ENCODE data around the gene OR1I1.

OR1I1 gene

DNA sequence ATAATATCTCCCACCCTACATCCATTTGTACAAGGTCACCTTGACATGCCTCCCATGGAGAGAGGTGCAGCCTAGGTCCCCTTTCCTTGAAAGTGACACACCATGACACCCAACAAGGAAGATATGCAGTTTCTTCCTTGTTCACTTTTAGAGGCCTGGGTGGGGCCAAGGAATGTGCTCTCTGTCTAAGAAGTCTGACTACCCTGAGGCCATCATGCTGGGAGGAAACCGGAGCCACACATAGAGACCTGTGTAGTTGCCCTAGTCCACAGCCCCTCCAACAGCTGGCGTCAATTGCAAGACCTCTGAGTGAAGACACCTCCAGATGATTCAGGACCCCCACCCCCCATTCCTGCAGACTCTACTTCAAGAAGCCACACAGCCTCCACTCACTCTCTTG lies 36.2 kb downstream of the OR1I1 start:
- no peak for DNase-seq (ENCODE audit: low read depth in 3 of 3)

DNA sequence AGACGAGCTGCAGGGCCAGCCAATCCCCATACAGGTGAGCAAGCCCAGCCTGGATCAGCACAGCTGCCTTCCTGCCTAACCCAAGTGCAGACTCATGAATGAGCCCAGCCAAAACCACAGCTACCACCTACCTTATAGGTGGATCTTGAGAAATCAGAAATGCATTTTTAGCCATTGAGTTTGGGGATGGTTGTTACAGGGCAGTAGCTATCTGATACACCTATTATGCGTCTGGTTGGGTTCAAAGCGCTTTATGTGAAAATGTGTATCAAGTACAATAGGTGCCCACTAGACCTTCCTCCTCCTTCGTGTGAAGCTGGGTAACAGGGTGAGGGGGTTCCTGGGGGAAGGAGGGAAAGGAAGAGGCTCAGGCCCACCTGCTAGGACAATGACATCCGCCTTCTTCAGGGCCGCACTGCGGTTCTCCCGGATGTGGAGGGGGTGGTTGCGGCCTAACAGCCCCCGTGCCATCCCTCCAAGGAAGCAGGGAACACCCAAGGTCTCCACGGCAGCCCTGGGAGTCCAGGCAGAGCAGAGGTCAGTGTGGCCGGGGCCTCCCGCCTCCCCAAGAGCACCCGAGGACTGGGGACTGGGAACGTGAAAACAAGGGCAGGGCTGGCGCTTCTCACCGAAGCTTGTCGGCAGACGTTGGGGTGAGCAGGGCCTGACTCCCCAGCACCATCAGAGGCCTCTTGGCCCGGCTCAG lies 36.9 kb downstream of the OR1I1 start:
- no peak for DNase-seq (ENCODE audit: low read depth in 3 of 3)

DNA sequence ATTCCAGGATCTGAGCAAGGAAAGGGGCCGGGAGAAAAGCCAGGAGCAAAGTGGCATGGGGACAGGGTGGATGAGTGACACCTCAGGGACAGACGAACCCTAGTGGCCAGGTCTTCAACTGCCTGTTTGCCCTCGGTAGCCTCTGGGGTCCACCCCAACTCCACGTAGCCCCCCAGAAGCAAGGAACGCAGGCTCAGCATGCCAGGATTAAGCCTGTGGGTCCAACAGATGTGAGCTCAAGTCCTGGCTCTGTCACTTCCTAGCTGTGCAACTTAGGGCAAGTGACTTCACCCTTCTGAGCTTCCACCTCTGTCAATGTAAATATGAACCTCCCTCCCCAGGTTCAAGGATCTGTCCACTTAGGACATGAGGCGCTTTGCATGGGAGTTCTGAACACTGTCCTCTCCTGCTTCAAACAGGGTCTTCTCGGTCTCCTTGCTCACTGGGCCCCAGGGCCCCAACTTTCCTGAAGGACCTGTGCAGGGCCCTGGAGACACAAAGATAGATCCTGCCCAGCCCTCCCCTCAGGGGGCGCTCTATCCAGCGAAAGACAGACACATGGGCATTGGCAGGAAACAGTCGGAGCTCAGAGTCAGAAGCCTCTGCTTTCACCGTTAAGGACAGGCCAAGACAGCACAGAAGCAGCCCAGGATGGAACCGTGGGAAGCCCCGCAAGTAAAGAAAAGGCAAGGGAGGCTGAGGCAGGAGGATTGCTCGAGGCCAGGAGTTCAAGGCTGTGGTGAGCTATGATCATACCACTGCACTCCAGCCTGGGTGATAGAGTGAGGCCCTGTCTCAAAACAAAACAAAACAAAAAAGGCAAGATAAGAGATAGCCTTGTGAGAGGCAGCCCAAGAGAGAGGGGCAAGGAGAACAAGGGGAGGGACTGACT lies 38.4 kb downstream of the OR1I1 start:
- DNase-seq (ENCODE audit: low read depth in 3 of 3): no peak

DNA sequence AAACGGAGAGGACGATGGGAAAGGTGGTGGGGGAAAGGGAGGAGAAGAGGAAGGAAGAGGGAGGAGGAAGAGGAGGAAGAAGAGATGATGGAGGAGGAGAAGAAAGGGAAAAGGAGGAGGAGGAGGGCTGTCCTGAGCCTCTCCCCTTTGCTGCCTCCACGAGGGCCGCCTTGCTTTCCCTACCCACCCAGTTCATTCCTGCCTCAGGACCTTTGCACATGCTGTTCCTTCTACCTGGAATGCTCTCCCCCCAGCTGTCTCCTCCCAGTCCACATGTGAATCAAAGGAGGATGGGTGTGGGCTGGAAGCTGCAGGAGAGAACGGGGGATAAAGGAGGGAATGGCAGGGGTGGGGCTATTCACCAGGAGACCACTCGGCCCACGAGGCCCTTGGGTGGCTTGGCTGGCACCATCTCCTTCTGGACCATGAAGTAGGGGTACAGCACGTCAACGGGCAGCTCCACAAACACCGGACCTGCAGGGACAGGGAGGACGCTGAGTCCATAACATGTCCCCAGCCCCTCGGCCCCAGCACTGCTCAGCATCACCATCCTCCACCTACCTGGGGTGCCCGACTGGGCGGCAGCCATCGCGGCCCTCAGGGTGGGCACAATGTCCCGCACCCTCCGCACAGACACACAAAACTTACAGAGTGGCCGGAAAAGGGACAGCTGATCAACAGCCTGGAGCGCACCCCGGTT lies 40.5 kb downstream of the OR1I1 start:
- DNase-seq (ENCODE audit: low read depth in 3 of 3): no peak

DNA sequence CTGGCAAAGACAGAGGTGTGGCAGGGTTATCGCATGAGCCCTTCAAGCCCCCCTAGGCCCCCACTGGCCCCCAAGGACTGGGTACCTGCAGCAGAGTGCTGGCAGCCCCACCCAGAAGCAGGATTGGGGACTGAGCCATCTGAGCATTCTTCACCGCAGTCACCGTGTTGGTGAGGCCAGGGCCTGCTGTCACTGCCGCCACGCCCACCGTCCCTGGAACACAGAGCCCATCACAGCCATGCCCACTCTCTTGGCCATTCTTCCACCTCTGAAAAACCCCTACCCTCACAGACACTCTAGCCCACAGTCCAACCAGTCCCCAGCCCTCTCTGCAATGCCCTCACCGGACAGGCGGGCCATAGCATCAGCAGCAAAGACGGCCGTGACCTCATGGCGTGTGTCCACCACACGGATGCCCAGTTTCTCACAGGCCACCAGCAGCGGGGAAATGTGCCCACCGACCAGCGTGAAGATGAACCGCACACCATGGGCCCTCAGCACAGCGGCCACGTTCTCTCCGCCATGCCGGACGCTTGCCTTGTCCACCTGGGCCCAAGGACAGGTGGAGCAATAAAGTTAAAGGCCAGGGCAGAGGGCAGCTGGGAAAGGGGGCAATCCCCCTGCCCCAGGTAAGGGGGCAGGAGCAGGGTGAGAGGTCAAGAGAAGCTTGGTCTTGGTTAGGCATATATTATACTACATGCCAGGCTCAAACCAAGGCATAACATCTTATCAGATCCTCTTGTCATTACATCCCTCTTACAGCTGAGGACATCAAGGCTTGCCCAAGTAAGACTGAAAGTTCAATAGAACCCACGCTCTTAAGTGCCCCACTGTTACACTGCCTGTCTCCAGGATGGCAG lies 41.2 kb downstream of the OR1I1 start:
- no peak for DNase-seq (ENCODE audit: low read depth in 3 of 3)

DNA sequence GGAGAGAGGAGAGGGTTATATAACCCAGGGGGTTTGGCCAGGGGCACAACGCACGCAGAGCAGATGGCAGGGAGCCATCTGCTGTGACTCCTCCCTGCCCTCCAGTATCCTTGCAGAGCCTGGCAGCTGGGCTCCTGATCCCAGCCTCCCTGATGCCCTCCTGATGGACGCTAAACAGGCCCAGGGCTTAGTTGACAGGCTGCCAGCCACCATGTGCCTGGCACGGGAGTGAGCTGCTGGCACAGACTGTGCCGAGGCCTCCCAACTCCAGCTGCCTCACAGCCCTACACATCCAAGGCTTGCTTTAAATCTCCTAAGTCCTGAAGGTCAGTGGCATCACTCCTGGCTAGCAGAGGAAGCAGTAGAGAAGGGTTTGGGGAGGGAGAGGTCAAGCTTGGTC lies 41.9 kb downstream of the OR1I1 start:
- no peak for DNase-seq (ENCODE audit: low read depth in 3 of 3)

DNA sequence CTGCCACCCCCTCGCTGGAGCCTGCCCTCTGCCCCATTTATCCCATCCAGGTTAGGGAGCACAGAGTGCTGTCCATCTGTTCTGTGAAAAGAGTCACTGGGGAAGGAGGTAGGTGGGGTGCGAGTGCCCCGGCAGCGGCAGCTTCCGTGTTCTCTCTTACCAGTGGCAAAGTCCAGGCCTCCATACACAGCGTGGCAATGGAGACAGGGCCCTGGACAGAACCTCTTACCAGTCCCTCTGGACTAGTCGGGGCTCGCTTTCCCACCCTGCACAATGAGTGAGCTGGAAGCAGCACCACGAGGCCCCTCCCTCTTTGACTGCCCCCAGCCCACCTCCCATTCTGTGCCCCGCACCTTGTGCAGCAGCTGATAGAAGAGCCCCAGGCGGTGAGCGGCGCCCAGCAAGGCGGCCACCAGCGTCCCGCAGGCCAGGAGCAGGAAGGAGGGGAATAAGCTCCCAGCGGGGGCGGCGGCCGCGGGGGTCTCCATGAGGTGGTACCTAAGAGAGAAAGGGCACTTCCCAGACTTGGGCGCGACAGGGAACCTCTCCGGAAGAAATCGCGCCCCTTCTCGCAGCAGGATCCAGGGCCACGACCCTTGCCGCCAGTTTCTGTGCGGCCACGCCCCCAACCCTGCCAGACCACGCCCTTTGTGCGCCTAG lies 42.7 kb downstream of the OR1I1 start:
- no peak for DNase-seq (ENCODE audit: low read depth in 3 of 3)

DNA sequence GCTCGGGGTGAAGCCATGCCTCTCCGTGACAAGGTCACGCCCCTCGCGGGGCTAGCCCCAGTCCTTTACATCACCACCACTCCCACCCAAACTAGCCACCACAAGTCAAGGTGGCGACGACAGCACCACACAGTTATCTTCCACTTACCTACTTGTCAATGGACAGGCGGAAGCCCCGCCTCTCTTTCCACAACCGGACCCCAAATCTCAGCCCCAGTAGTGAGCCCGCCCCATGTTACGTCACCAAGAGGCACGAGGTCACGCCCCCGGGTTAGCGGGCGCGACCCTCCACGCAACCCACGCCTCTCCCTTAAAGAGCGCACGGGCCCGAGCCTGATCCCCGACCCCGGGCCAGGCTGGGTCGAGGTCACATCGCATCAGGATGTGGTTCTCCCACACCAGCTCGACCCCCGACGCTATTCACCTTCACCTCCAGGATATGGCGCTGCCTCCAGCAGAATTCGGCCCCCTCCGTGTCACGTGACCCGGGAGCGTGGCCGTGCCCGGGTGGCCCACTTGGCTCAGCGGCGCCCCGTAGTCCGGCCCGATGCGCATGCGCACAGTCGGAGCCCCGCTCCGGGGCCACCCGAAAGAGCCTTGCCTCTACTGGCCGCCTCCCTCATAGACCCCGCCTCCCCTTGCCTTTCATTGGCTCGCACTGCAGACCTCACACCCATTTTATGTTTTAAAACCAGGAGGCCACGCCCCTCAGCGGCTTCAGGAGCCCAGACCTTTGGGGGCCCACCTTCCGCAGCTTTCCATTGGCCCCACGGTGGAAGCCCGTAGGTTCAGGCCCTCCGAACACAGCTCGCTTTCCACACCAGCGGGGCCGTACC lies 43.4 kb downstream of the OR1I1 start:
- DNase-seq (ENCODE audit: low read depth in 3 of 3): peak; percentile 95 to 98 (median 98)

DNA sequence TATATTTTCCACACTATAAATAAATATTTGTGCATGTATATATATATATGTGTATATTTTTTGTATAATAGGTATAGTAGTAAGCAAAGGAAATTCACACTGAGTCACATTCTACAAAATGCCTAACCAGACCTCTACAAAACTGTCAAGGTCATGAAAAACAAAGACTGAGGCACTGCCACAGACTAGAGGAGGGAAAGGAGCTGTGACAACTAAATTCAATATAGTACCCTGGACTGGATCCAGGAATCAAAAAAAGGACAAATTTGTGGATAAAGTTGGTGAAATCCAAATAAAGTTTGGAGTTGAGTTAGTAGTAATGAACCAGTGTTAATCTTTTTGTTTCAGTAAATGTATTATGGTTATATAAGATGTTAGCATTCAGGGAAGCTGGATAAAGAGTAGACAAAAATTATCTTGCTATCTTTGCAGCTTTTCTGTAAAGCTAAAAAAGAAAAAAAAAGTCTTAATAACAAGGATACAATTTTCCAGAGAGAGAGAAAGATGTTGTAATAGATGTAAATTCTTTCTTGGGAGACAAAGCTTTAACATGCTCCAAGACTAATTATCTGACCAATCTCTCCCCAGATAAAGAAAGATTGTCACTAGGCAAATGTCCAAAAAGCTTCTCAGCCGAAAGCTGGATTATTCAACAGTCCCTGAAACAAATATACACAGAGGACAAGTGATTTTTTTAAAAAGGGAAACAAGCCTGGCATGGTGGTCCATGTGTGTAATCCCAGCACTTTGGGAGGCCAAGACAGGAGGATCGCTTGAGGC lies 44.3 kb downstream of the OR1I1 start:
- no peak for DNase-seq (ENCODE audit: low read depth in 3 of 3)

DNA sequence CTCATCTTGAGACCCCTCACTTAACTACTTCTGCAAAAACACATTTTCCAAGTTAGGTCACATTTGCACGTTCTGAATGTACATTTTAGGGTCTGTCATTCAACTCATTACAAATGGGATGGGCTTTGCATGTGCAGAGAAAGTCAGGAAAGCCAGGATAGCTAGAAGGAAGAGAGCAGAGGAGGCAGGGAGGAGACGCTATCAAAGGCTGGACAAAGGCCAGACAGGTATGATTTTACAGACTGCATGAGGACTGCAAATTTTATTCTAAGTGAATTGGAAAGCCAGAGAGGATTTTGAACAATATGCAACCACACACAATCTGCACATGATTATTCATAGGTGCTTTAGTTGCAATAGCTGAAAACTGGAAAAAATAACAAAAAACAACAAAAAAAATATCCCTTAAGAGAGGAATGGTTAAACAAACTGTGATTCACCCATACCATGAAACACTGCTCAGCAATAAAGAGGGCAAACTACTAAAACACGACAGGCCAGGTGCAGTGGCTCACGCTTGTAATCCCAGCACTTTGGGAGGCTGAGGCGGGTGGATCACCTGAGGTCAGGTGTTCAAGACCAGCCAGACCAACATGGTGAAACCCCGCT lies 46.3 kb downstream of the OR1I1 start:
- no peak for DNase-seq (ENCODE audit: low read depth in 3 of 3)

DNA sequence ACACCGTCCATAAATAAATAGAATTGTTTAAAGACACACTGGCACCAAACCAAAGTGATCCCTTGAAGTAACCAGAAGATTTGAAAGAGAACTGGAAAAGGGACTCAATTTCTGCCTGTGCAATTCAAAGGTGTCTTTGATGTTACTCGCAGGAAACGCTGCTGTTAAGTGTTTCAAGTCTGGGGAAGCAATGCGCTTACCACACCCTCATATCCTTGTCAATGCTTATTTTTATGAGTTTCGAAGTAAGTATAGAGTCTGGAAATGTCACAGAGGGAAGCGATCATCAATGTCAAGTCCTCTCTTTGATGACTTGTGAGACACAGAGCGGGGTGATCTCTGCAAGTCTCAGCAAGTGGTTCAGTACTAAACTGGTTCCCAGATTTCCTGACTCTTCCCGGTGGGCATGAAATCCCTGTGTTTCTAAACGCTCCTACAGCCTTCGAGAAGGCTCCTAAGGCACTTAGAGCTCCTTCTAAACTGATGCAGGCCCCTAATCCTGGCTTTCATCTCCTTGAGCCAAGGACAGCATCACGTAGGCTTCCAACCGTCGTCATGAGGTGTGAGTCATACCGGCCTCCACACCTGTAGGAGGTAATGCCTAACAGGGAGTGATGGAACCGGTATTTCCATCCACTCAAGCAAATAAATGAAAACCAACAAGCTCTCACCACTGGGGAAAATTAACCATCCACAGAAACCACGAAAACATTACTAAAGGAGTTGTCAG lies 48.0 kb downstream of the OR1I1 start:
- DNase-seq (ENCODE audit: low read depth in 3 of 3): peak in 1 of 3 experiments; percentile 49

DNA sequence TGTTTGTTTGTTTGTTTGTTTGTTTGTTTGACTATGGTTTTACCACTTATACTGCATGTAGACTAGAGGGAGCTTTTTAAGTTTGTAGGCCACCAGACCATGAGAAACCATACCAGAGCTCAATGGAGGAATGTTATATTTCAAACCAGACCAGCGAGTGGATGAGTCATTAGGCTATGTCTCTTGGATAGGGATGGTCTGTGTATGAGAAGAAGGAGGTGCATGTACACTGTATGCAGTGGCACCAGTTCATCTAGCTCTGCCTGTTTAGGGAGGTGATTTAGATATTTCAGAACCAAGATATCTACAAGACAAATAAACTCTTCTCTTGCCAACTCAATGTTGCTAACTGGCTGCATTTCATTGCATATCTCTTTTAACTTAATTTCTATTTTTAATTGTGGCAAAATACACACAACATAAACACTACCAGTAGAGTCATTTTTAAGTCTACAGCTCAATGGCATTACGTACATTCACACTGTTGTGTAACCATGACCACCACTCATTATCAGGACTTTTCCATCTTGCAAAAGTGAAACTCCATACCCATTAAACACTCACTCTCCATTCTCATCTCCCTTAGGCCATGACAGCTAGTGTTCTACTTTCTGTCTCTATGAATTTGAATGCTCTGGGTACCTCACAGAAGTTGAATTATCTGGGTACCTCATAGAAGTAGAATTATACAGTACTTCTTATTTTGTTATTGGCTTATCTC lies 54.4 kb downstream of the OR1I1 start:
- no peak for DNase-seq (ENCODE audit: low read depth in 3 of 3)

DNA sequence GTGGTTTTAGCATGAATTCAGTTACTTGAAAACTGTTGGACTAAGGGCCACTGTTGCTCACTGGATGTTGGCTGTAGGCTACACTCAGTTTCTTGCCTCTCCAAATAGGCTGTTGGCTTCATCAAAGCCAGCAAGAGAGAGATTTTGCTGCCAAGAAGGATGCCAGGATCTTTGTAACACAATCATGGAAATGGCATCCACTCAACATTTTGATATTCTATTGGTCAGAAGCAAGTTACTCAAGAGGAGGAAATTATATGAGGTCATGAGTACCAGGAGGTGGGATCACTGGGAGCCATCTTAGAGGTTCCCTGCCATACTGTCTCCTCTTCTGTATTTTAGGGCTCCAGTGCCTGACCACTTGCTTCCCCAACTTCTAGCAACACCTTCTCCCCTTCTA lies 55.8 kb downstream of the OR1I1 start:
- DNase-seq (ENCODE audit: low read depth in 3 of 3): no peak

DNA sequence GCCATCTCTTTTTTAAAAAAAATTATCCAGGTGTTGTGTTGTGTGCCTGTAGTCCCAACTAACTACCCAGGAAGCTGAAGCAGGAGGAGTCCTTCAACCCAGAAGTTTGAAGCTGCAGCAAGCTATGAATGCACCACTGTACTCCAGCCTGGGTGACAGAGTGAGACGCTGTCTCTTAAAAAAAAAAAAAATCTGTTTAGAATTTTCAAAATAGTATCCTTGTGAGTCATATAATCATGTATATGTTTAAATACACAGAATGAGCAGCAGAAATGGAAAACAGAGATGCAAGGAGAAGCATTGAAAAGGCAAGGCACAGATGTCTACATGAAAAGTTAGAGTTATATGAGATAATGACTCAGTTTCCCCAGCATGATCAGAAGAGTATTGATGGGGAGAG lies 56.4 kb downstream of the OR1I1 start:
- DNase-seq (ENCODE audit: low read depth in 3 of 3): no peak

DNA sequence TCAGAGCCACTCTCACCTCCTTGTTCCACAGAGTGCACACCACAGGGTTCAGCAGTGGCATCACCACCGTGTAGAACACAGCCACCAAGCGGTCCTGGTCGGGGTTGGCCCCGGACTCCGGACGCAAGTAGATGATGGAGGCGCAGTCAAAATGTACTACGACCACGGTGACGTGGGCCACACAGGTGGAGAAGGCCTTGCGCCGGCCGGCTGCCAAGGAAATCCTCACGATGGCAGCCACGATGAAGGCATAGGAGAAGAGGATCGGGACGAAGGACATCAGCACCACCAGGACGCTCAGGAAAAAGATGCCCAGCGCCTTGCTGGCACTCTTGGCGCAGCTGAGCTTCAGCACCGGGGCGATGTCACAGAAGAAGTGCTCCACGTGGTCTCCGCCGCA lies 59.1 kb downstream of the OR1I1 start:
- no peak for DNase-seq (ENCODE audit: low read depth in 3 of 3)

DNA sequence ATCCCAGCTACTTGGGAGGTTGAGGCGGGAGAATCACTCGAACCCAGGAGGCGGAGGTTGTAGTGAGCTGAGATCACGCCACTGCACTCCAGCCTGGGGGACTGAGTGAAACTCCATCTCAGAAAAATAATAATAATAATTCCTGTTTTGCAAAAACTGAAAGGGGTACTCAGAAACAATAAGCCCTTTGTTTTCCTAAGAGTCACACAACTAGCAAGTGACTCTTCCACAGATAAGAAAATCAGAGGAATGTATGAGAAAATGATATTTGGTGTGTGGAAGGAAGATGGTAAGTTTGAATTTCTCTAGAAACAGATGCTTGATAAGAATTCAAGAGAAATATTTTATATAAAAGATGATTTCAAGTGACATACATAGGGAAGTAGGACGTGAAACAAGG lies 60.3 kb downstream of the OR1I1 start:
- DNase-seq (ENCODE audit: low read depth in 3 of 3): no peak
